Upper lobe of right lung (tissue), 1 donor: Measurements from ENCODE around the gene CGNL1. TPM values are rescaled to one million over a fixed set of nuclear protein-coding genes. Genes with fewer than 3 reads are reported as not detected.
A peak's percentile ranks its signal among the peaks of the same experiment; 100 is the strongest.

Experiments used
- ATAC-seq: fragments of 200-7000 bp; cut with Tn5 transposase; one replicate; pipeline ENCODE4 v1.9.1; 2020; ENCODE audit warnings: mild to moderate bottlenecking, moderate library complexity
- DNase-seq: peaks from one replicate; pipeline ENCODE4 v3.0.0-alpha.2; 2020
- H3K27ac ChIP-seq: fragments of 200-600 bp; one replicate; pipeline ENCODE4 v1.8.0; 2022
- H3K27me3 ChIP-seq: fragments of 200-600 bp; one replicate; pipeline ENCODE4 v1.8.0; 2022; ENCODE audit warnings: mild to moderate bottlenecking
- H3K36me3 ChIP-seq: fragments of 200-600 bp; one replicate; pipeline ENCODE4 v1.8.0; 2022
- H3K4me1 ChIP-seq: fragments of 200-600 bp; one replicate; pipeline ENCODE4 v1.8.0; 2022
- H3K4me3 ChIP-seq: fragments of 200-600 bp; one replicate; pipeline ENCODE4 v1.8.0; 2022; ENCODE audit warnings: mild to moderate bottlenecking
- H3K9me3 ChIP-seq: fragments of 200-600 bp; one replicate; pipeline ENCODE4 v1.8.0; 2022
- CTCF ChIP-seq: fragments of 200-600 bp; IDR thresholded peaks from one replicate; pipeline ENCODE4 v1.8.0; 2022; ENCODE audit warnings: antibody characterized with exemption
- intact Hi-C: fragments of 100-400 bp; cut with DNase I; formaldehyde crosslinking; loops from one replicate; pipeline ENCODE4 v1.11.0; 2022
- total RNA-seq: library from RNA; stranded (reverse); fragmentation: NEBNext Ultra II Directional; extraction: Animal tissue kit (Norgen Biotek cat#: 25700); gene quantifications from one replicate; pipeline ENCODE4 v1.2.1, GENCODE V29; 2021
- donor health status: DM: no; HTN: yes; CAD: no; lungs with severe emphysema.

Gene CGNL1
- total RNA-seq, 1 donor from 2014 or later = 54.9 TPM

- no peak overlapping the region for H3K4me3 ChIP-seq
- H3K9me3 ChIP-seq = no peaks in the 10 kb centered on the region
- no peak for DNase-seq
- ATAC-seq = peak; percentile 8
- H3K4me1 ChIP-seq = peaks cover 28% of the 10 kb centered on the region
- no peaks in the 10 kb centered on the region for H3K27me3 ChIP-seq
- peak overlapping the region; percentile 78 for H3K27ac ChIP-seq
- no peak for TF ChIP-seq CTCF
- intact Hi-C loops = no loop called here
- no peaks in the 10 kb centered on the region for H3K36me3 ChIP-seq
Observed at GRCh38 chr15:57505056-57505715, 128.9 kb downstream of the CGNL1 start.

- H3K4me1 ChIP-seq = peaks cover 28% of the 10 kb centered on the region
Observed at GRCh38 chr15:57505949-57506391, 129.7 kb downstream of the CGNL1 start.

GRCh38 chr15:57506422-57506821 lies 130.1 kb downstream of the CGNL1 start:
- H3K4me1 ChIP-seq = peaks cover 28% of the 10 kb centered on the region
- ATAC-seq = no peak
- TF ChIP-seq CTCF = no peak
- no peak overlapping the region for H3K4me3 ChIP-seq
- H3K9me3 ChIP-seq = no peaks in the 10 kb centered on the region
- H3K27ac ChIP-seq = peak overlapping the region; percentile 78
- intact Hi-C loops = no loop called here
- no peaks in the 10 kb centered on the region for H3K27me3 ChIP-seq
- no peaks in the 10 kb centered on the region for H3K36me3 ChIP-seq
- no peak for DNase-seq

More at GRCh38 chr15:57505949-57506391, 129.7 kb downstream of the CGNL1 start:
- Histone ChIP-seq H3K4me3 (no peak overlapping the region), H3K27ac (peak overlapping the region; percentile 78), H3K9me3 (no peaks in the 10 kb centered on the region), H3K36me3 (no peaks in the 10 kb centered on the region), H3K27me3 (no peaks in the 10 kb centered on the region)
- intact Hi-C loops = no loop called here
- TF ChIP-seq CTCF = no peak
- peak; percentile 77 for DNase-seq
- peak; percentile 85 for ATAC-seq

- TF ChIP-seq CTCF = no peak
- Histone ChIP-seq H3K27ac (no peak overlapping the region), H3K27me3 (no peaks in the 10 kb centered on the region), H3K4me1 (peaks cover 28% of the 10 kb centered on the region), H3K4me3 (no peak overlapping the region), H3K36me3 (no peaks in the 10 kb centered on the region), H3K9me3 (no peaks in the 10 kb centered on the region)
- DNase-seq = no peak
- no peak for ATAC-seq
- intact Hi-C loops = no loop called here
Observed at GRCh38 chr15:57507111-57507510, 130.8 kb downstream of the CGNL1 start.

GRCh38 chr15:57509126-57509525 lies 132.8 kb downstream of the CGNL1 start:
- no peak overlapping the region for H3K27ac ChIP-seq
- no peaks in the 10 kb centered on the region for H3K9me3 ChIP-seq
- no peak overlapping the region for H3K4me3 ChIP-seq
- DNase-seq = no peak
- no peak for ATAC-seq
- intact Hi-C loops = no loop called here
- H3K4me1 ChIP-seq = peaks cover 23% of the 10 kb centered on the region
- H3K36me3 ChIP-seq = no peaks in the 10 kb centered on the region
- H3K27me3 ChIP-seq = no peaks in the 10 kb centered on the region
- TF ChIP-seq CTCF = no peak

- Histone ChIP-seq H3K36me3 (no peaks in the 10 kb centered on the region), H3K4me3 (no peak overlapping the region), H3K27me3 (no peaks in the 10 kb centered on the region), H3K27ac (no peak overlapping the region), H3K4me1 (peaks cover 16% of the 10 kb centered on the region), H3K9me3 (no peaks in the 10 kb centered on the region)
- intact Hi-C loops = no loop called here
- no peak for ATAC-seq
- TF ChIP-seq CTCF = no peak
- DNase-seq = no peak
Observed at GRCh38 chr15:57509965-57510364, 133.7 kb downstream of the CGNL1 start.
